Measurements from ENCODE around the gene MKX.
"Not testable (repeated sequence)": the region's sequence is repeated elsewhere in the genome, so short reads cannot be mapped to it uniquely, and the experiment has no call there.

Gene MKX

GRCh38 chr10:27692663-27693062, 53.0 kb downstream of the MKX start:
- no peak for DNase-seq (ENCODE audit: low read depth)

- no peak for DNase-seq (ENCODE audit: low read depth)
These were observed 56.6 kb downstream of the MKX start for GRCh38 chr10:27688991-27689390.

GRCh38 chr10:27688276-27688675, 57.3 kb downstream of the MKX start:
- DNase-seq (ENCODE audit: low read depth): no peak

GRCh38 chr10:27687743-27688142, 57.9 kb downstream of the MKX start:
- DNase-seq (ENCODE audit: low read depth): no peak

GRCh38 chr10:27687326-27687725, 58.3 kb downstream of the MKX start:
- no peak for DNase-seq (ENCODE audit: low read depth)

GRCh38 chr10:27685681-27686080, 59.9 kb downstream of the MKX start:
- no peak for DNase-seq (ENCODE audit: low read depth)

GRCh38 chr10:27683226-27683625, 62.4 kb downstream of the MKX start:
- DNase-seq (ENCODE audit: low read depth): no peak

- DNase-seq (ENCODE audit: low read depth): not testable (repeated sequence)
These were observed 63.8 kb downstream of the MKX start for GRCh38 chr10:27681795-27682194.

GRCh38 chr10:27680691-27681605, 64.7 kb downstream of the MKX start:
- DNase-seq (ENCODE audit: low read depth): no peak

GRCh38 chr10:27680006-27680557, 65.5 kb downstream of the MKX start:
- no peak for DNase-seq (ENCODE audit: low read depth)

- DNase-seq (ENCODE audit: low read depth): no peak
These were observed 66.2 kb downstream of the MKX start for GRCh38 chr10:27679369-27679912.

GRCh38 chr10:27678166-27678565, 67.5 kb downstream of the MKX start:
- DNase-seq (ENCODE audit: low read depth): no peak

- DNase-seq (ENCODE audit: low read depth): no peak
These were observed 72.6 kb downstream of the MKX start for GRCh38 chr10:27673065-27673464.

GRCh38 chr10:27671821-27672220, 73.8 kb downstream of the MKX start:
- DNase-seq (ENCODE audit: low read depth): no peak

- DNase-seq (ENCODE audit: low read depth): no peak
These were observed 81.2 kb downstream of the MKX start for GRCh38 chr10:27664461-27664860.

GRCh38 chr10:27663621-27664020, 82.0 kb downstream of the MKX start:
- DNase-seq (ENCODE audit: low read depth): no peak

GRCh38 chr10:27661514-27662286, 83.9 kb downstream of the MKX start:
- DNase-seq (ENCODE audit: low read depth): no peak

- DNase-seq (ENCODE audit: low read depth): no peak
These were observed 84.9 kb downstream of the MKX start for GRCh38 chr10:27660711-27661110.

GRCh38 chr10:27660268-27660667, 85.4 kb downstream of the MKX start:
- DNase-seq (ENCODE audit: low read depth): no peak

- DNase-seq (ENCODE audit: low read depth): no peak
These were observed 85.8 kb downstream of the MKX start for GRCh38 chr10:27659786-27660185.

GRCh38 chr10:27658788-27659187, 86.8 kb downstream of the MKX start:
- DNase-seq (ENCODE audit: low read depth): no peak

GRCh38 chr10:27655296-27655695, 90.3 kb downstream of the MKX start:
- no peak for DNase-seq (ENCODE audit: low read depth)

- no peak for DNase-seq (ENCODE audit: low read depth)
These were observed 91.3 kb downstream of the MKX start for GRCh38 chr10:27654284-27654683.
